HAP-1 (cell line): ENCODE measurements around the gene NAA40.

Experiments
- DNase-seq, 2 experiments: peaks; one replicate each; pipeline ENCODE4 v3.0.0-alpha.2; 2016 to 2020; ENCODE audit warnings: low spot score in 2 of 2
- H3K27me3 ChIP-seq: fragments of 250-450 bp; sonication (Bioruptor Pico); 2 replicates; pipeline ENCODE4 v1.5.1; 2020; ENCODE audit warnings: low read depth, mild to moderate bottlenecking, moderate library complexity
- H3K36me3 ChIP-seq: fragments of 250-450 bp; sonication (Bioruptor Pico); replicated peaks from 2 replicates; pipeline ENCODE4 v1.5.1; 2020; ENCODE audit warnings: mild to moderate bottlenecking
- H3K4me1 ChIP-seq: fragments of 250-450 bp; sonication (Bioruptor Pico); 2 replicates; pipeline ENCODE4 v1.5.1; 2020; ENCODE audit warnings: mild to moderate bottlenecking
- H3K4me3 ChIP-seq: fragments of 250-450 bp; sonication (Bioruptor Pico); 2 replicates; pipeline ENCODE4 v1.5.1; 2020; ENCODE audit warnings: mild to moderate bottlenecking, moderate library complexity
- H3K9me3 ChIP-seq: fragments of 250-450 bp; sonication (Bioruptor Pico); 2 replicates; pipeline ENCODE4 v1.5.1; 2020; ENCODE audit warnings: mild to moderate bottlenecking, moderate library complexity
- in situ Hi-C: fragments of 300-500 bp; cut with MboI; formaldehyde crosslinking; loops from 3 replicates; pipeline ENCODE4 v1.14.3; 2020; ENCODE audit warnings: low sequenced_read_pairs, inconsistent platforms, mixed read lengths

NAA40 gene

GRCh38 chr11:63917692-63918506 lies 20.9 kb upstream of the NAA40 start:
- Histone ChIP-seq H3K4me3 (peak overlapping the region; percentile 28), H3K4me1 (peaks cover 26% of the 10 kb centered on the region), H3K27me3 (no peaks in the 10 kb centered on the region), H3K9me3 (no peaks in the 10 kb centered on the region), H3K36me3 (peaks cover 10% of the 10 kb centered on the region)
- peak in 1 of 2 experiments; percentile 70 for DNase-seq
- in situ Hi-C loops = no loop called here

- Histone ChIP-seq H3K4me1 (peaks cover 26% of the 10 kb centered on the region), H3K27me3 (no peaks in the 10 kb centered on the region), H3K36me3 (peaks cover 9% of the 10 kb centered on the region), H3K9me3 (no peaks in the 10 kb centered on the region), H3K4me3 (no peak overlapping the region)
- DNase-seq = peak in 1 of 2 experiments; percentile 67
- in situ Hi-C loops = no loop called here
Measured at GRCh38 chr11:63918507-63919191, 20.2 kb upstream of the NAA40 start.

GRCh38 chr11:63919267-63920125 lies 19.3 kb upstream of the NAA40 start:
- DNase-seq = peak; percentile 39 to 77

GRCh38 chr11:63920126-63920938 lies 18.5 kb upstream of the NAA40 start:
- H3K27me3 ChIP-seq = no peaks in the 10 kb centered on the region
- H3K36me3 ChIP-seq = no peaks in the 10 kb centered on the region
- peaks cover 26% of the 10 kb centered on the region for H3K4me1 ChIP-seq
- no peaks in the 10 kb centered on the region for H3K9me3 ChIP-seq
- in situ Hi-C loops = no loop called here
- no peak overlapping the region for H3K4me3 ChIP-seq
- no peak for DNase-seq

More at GRCh38 chr11:63919267-63920125, 19.3 kb upstream of the NAA40 start:
- no peak overlapping the region for H3K4me3 ChIP-seq
- H3K9me3 ChIP-seq = no peaks in the 10 kb centered on the region
- no peaks in the 10 kb centered on the region for H3K27me3 ChIP-seq
- in situ Hi-C loops = no loop called here
- H3K4me1 ChIP-seq = peaks cover 26% of the 10 kb centered on the region
- peaks cover 2% of the 10 kb centered on the region for H3K36me3 ChIP-seq

- no peak overlapping the region for H3K4me3 ChIP-seq
- H3K9me3 ChIP-seq = no peaks in the 10 kb centered on the region
- peaks cover 26% of the 10 kb centered on the region for H3K4me1 ChIP-seq
- no peaks in the 10 kb centered on the region for H3K36me3 ChIP-seq
- no peaks in the 10 kb centered on the region for H3K27me3 ChIP-seq
- in situ Hi-C loops = no loop called here
- DNase-seq = no peak
Measured at GRCh38 chr11:63920939-63921417, 17.8 kb upstream of the NAA40 start.

GRCh38 chr11:63922673-63923192 lies 16.1 kb upstream of the NAA40 start:
- in situ Hi-C loops = no loop called here
- DNase-seq = no peak
- no peaks in the 10 kb centered on the region for H3K27me3 ChIP-seq

GRCh38 chr11:63923319-63923718 lies 15.5 kb upstream of the NAA40 start:
- H3K4me1 ChIP-seq = peaks cover 16% of the 10 kb centered on the region
- no peaks in the 10 kb centered on the region for H3K9me3 ChIP-seq
- DNase-seq = no peak
- H3K36me3 ChIP-seq = no peaks in the 10 kb centered on the region
- H3K4me3 ChIP-seq = no peak overlapping the region
- in situ Hi-C loops = no loop called here
- H3K27me3 ChIP-seq = peaks cover 1% of the 10 kb centered on the region; the same call in 1 of the 2 replicates

More at GRCh38 chr11:63922673-63923192, 16.1 kb upstream of the NAA40 start:
- Histone ChIP-seq H3K9me3 (no peaks in the 10 kb centered on the region), H3K4me1 (peaks cover 21% of the 10 kb centered on the region), H3K36me3 (no peaks in the 10 kb centered on the region), H3K4me3 (no peak overlapping the region)

- Histone ChIP-seq H3K36me3 (no peaks in the 10 kb centered on the region), H3K9me3 (no peaks in the 10 kb centered on the region), H3K4me1 (no peaks in the 10 kb centered on the region), H3K4me3 (no peak overlapping the region), H3K27me3 (peaks cover 2% of the 10 kb centered on the region; the same call in 1 of the 2 replicates)
- DNase-seq = no peak
- in situ Hi-C loops = no loop called here
Measured at GRCh38 chr11:63929616-63930015, 9.2 kb upstream of the NAA40 start.

GRCh38 chr11:63931045-63931444 lies 7.8 kb upstream of the NAA40 start:
- DNase-seq = no peak
- Histone ChIP-seq H3K4me1 (no peaks in the 10 kb centered on the region), H3K27me3 (peaks cover 2% of the 10 kb centered on the region; the same call in 1 of the 2 replicates), H3K36me3 (no peaks in the 10 kb centered on the region), H3K9me3 (no peaks in the 10 kb centered on the region), H3K4me3 (no peak overlapping the region)
- in situ Hi-C loops = no loop called here

GRCh38 chr11:63931876-63932275 lies 6.9 kb upstream of the NAA40 start:
- Histone ChIP-seq H3K4me3 (no peak overlapping the region), H3K27me3 (peaks cover 2% of the 10 kb centered on the region; the same call in 1 of the 2 replicates), H3K4me1 (no peaks in the 10 kb centered on the region), H3K9me3 (no peaks in the 10 kb centered on the region), H3K36me3 (no peaks in the 10 kb centered on the region)
- DNase-seq = no peak
- in situ Hi-C loops = no loop called here

- Histone ChIP-seq H3K27me3 (no peaks in the 10 kb centered on the region; the same call in 1 of the 2 replicates), H3K9me3 (no peaks in the 10 kb centered on the region), H3K4me3 (no peak overlapping the region), H3K36me3 (no peaks in the 10 kb centered on the region), H3K4me1 (peaks cover 3% of the 10 kb centered on the region; the same call in 1 of the 2 replicates)
- no peak for DNase-seq
- in situ Hi-C loops = no loop called here
Measured at GRCh38 chr11:63933459-63933858, 5.3 kb upstream of the NAA40 start.

GRCh38 chr11:63937713-63938478 lies 906 bp upstream of the NAA40 start:
- 0 out of 2 replicates have a peak, but pooled peaks cover 6% of the 10 kb centered on the region for H3K36me3 ChIP-seq
- no peaks in the 10 kb centered on the region for H3K9me3 ChIP-seq
- in situ Hi-C loops = no loop called here
- peak in 1 of 2 experiments; percentile 52 for DNase-seq
- H3K27me3 ChIP-seq = no peaks in the 10 kb centered on the region
- H3K4me3 ChIP-seq = peak overlapping the region; percentile 79
- peaks cover 3% of the 10 kb centered on the region; the same call in 1 of the 2 replicates for H3K4me1 ChIP-seq
